K562 (cell line): ENCODE data around the gene RAPGEF5. TPM values are rescaled to one million over a fixed set of nuclear protein-coding genes. Genes with fewer than 3 reads are reported as not detected.

Experiments
- ATF6 ChIP-seq: sonication (generic); formaldehyde crosslinking; IDR thresholded peaks from 2 replicates; pipeline ENCODE4 v1.4.0; 2020; ENCODE audit warnings: mild to moderate bottlenecking, missing genetic modification reagents
- CBFA2T2 ChIP-seq: fragments of 450-650 bp; conservative IDR thresholded peaks from 2 replicates; pipeline ENCODE4 v1.6.1; 2017; ENCODE audit warnings: mild to moderate bottlenecking
- COPS2 ChIP-seq: fragments of 450-650 bp; conservative IDR thresholded peaks from 2 replicates; pipeline ENCODE4 v1.6.1; 2016; ENCODE audit warnings: mild to moderate bottlenecking, moderate library complexity
- CUX1 ChIP-seq: fragments of 200-800 bp; sonication (Bioruptor generic); IDR thresholded peaks from 2 replicates; pipeline ENCODE4 v1.6.1; 2016; ENCODE audit warnings: missing genetic modification characterization, missing compliant biosample characterization
- DPF2 ChIP-seq: fragments of 450-650 bp; IDR thresholded peaks from 2 replicates; pipeline ENCODE4 v1.6.1; 2016
- HDAC3 ChIP-seq: fragments of 450-650 bp; IDR thresholded peaks from 2 replicates; pipeline ENCODE4 v1.6.1; 2018; ENCODE audit warnings: borderline replicate concordance, mild to moderate bottlenecking, moderate library complexity; ENCODE audit not compliant: partially characterized antibody
- HDAC8 ChIP-seq: fragments of 450-650 bp; IDR thresholded peaks from 2 replicates; pipeline ENCODE4 v1.6.1; 2016; ENCODE audit warnings: mild to moderate bottlenecking, missing genetic modification characterization, moderate library complexity, missing compliant biosample characterization
- JUN ChIP-seq, 2 experiments: sonication (generic) in 1 of 2; formaldehyde crosslinking in 1 of 2; IDR thresholded peaks; 2 replicates each; pipeline versions ENCODE4 v1.6.1 to v1.8.0; 2012 to 2022; ENCODE audit warnings: borderline replicate concordance in 2 of 2, mild to moderate bottlenecking in 2 of 2, improper control_type of control experiment in 1 of 2, low read depth in 1 of 2, low read length in 1 of 2, missing genetic modification reagents in 1 of 2
- PPARD ChIP-seq: fragments of 250-450 bp; sonication (Bioruptor Pico); IDR thresholded peaks from 2 replicates; pipeline ENCODE4 v1.8.0; 2022; ENCODE audit warnings: inconsistent platforms, mild to moderate bottlenecking, moderate library complexity
- SUPT5H ChIP-seq: fragments of 450-650 bp; IDR thresholded peaks from 2 replicates; pipeline ENCODE4 v1.6.1; 2016
- TCF7L2 ChIP-seq: fragments of 150-350 bp; IDR thresholded peaks from 2 replicates; pipeline ENCODE4 v1.6.1; 2016; ENCODE audit warnings: low read depth, mild to moderate bottlenecking, low read length, moderate library complexity
- ZNF146 ChIP-seq: IDR thresholded peaks from one replicate; pipeline ENCODE4 v1.6.1; 2018; ENCODE audit warnings: missing compliant biosample characterization; ENCODE audit not compliant: unreplicated experiment
- ZNF197 ChIP-seq: fragments of 200-800 bp; sonication (Bioruptor generic); IDR thresholded peaks from 2 replicates; pipeline ENCODE4 v1.6.1; 2016; ENCODE audit warnings: low read depth, missing genetic modification characterization, missing compliant biosample characterization
- polyA plus RNA-seq, 8 experiments: library from polyadenylated mRNA; depleted of rRNA in 4 of 8; stranded (reverse) in 5 of 8; unstranded in 3 of 8; fragments of >200 nt; fragmentation: Nextera tagmentation in 2 of 8; fragmentation: Illumina TruSeq in 1 of 8; extraction: Ambion mirVana in 2 of 8; extraction: Trizol in 1 of 8; gene quantifications; 2 replicates each; pipeline versions ENCODE4 v1.2.1 to v1.2.3, GENCODE V29; 2011 to 2014; ENCODE audit warnings: inconsistent platforms in 1 of 8, missing spikeins in 1 of 8
- total RNA-seq, 7 experiments: library from RNA; depleted of rRNA in 6 of 7; stranded (reverse); fragments of >200 nt in 6 of 7; fragmentation: Illumina TruSeq in 2 of 7; extraction: Trizol in 2 of 7; gene quantifications; 2 replicates each; pipeline versions ENCODE4 v1.2.1 to v1.2.3, GENCODE V29; 2011 to 2021; ENCODE audit warnings: low replicate concordance in 1 of 7
- TF ChIP-seq, protein P1 (sequence below): fragments of 250-450 bp; sonication (Bioruptor Pico); IDR thresholded peaks from 2 replicates; pipeline ENCODE4 v1.8.0; 2021; ENCODE audit warnings: moderate library complexity, mild to moderate bottlenecking, inconsistent platforms

RAPGEF5 gene
- total and polyA plus RNA-seq, 9 of the 15 experiments (the other 6 are each of a cell fraction or from before 2014, with no cell fraction given) = 0.39 to 2.0 (median 1.1) TPM

DNA sequence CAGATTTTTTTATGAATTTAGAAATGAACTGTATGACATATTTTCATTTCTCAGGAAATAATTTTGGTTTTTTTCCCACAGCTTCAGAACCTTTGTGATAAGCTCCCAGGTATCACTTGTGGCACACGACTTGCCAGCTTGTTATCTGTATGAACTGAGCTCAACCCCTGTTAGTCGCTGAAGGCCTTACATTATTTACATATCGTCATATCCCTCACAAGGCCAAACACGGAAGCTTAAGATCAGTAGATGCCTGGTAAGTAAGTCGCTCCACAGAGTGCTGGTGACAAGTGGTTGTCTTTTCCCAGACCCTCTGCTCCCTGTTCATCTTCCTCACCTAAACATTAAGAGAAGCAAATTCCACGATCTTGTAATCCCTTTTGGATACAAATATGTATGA lies 55.2 kb downstream of the RAPGEF5 start (continued):
- no peak for TF ChIP-seq ATF6 (CRISPR knock-in tag)
- peak; percentile 47; the same call in 1 of the 2 replicates for TF ChIP-seq CBFA2T2
- peak; percentile 28 for TF ChIP-seq HDAC3
- TF ChIP-seq ZNF197 (CRISPR knock-in tag) = no peak
- no peak for TF ChIP-seq CUX1 (CRISPR knock-in tag)
- peak; percentile 48 for TF ChIP-seq DPF2
- no peak for TF ChIP-seq COPS2
- no peak for TF ChIP-seq ZNF146
- TF ChIP-seq JUN (IDR thresholded peaks at IDR 0.05; ENCODE audit: borderline replicate concordance, low read depth, low read length) = no peak
- TF ChIP-seq JUN (CRISPR knock-in tag; IDR thresholded peaks at IDR 0.05; ENCODE audit: borderline replicate concordance) = no peak
- no peak for TF ChIP-seq HDAC8 (tag)
- TF ChIP-seq PPARD (CRISPR knock-in tag) = no peak
- peak; percentile 46; the same call in 1 of the 2 replicates for TF ChIP-seq SUPT5H
- TF ChIP-seq TCF7L2 = no peak
- TF ChIP-seq, protein P1, sequence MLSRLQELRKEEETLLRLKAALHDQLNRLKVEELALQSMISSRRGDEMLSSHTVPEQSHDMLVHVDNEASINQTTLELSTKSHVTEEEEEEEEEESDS (CRISPR knock-in tag) = no peak
